GM23248 (cell line): ENCODE data around the gene DMKN. TPM values are rescaled to one million over a fixed set of nuclear protein-coding genes. Genes with fewer than 3 reads are reported as not detected.

ENCODE experiments used
- DNase-seq: peaks from one replicate; pipeline ENCODE4 v3.0.0-alpha.2; 2015
- H2AFZ ChIP-seq: fragments of 200-600 bp; sonication (generic); 2 replicates; pipeline ENCODE4 v1.6.1; 2016; ENCODE audit warnings: antibody characterized with exemption
- H3F3A ChIP-seq: fragments of 200-600 bp; sonication (generic); 2 replicates; pipeline ENCODE4 v1.6.1; 2016; ENCODE audit warnings: mild to moderate bottlenecking, antibody characterized with exemption, mixed run types; ENCODE audit not compliant: insufficient read depth
- H3K27ac ChIP-seq: fragments of 200-600 bp; sonication (generic); 2 replicates; pipeline ENCODE4 v1.5.1; 2016; ENCODE audit warnings: mild to moderate bottlenecking
- H3K27me3 ChIP-seq: fragments of 200-600 bp; sonication (generic); replicated peaks from 2 replicates; pipeline ENCODE4 v1.6.1; 2016; ENCODE audit warnings: mild to moderate bottlenecking; ENCODE audit not compliant: insufficient read depth
- H3K36me3 ChIP-seq: fragments of 200-600 bp; sonication (generic); 2 replicates; pipeline ENCODE4 v1.6.1; 2016; ENCODE audit warnings: low read depth, mild to moderate bottlenecking
- H3K4me1 ChIP-seq: fragments of 200-600 bp; sonication (generic); 2 replicates; pipeline ENCODE4 v1.6.1; 2016; ENCODE audit warnings: mild to moderate bottlenecking; ENCODE audit not compliant: insufficient read depth
- H3K4me2 ChIP-seq: fragments of 200-600 bp; sonication (generic); one replicate; pipeline ENCODE4 v1.6.1; 2016; ENCODE audit warnings: mild to moderate bottlenecking; ENCODE audit not compliant: unreplicated experiment
- H3K4me3 ChIP-seq: fragments of 200-600 bp; sonication (generic); 2 replicates; pipeline ENCODE4 v1.5.1; 2016; ENCODE audit warnings: mild to moderate bottlenecking
- H3K79me2 ChIP-seq: fragments of 200-600 bp; sonication (generic); 2 replicates; pipeline ENCODE4 v1.6.1; 2016; ENCODE audit warnings: mild to moderate bottlenecking; ENCODE audit not compliant: insufficient read depth
- H3K9ac ChIP-seq: fragments of 200-600 bp; sonication (generic); 2 replicates; pipeline ENCODE4 v1.6.1; 2016; ENCODE audit warnings: mild to moderate bottlenecking
- H3K9me2 ChIP-seq: fragments of 200-600 bp; sonication (generic); 2 replicates; pipeline ENCODE4 v1.6.1; 2016; ENCODE audit warnings: mixed run types, mild to moderate bottlenecking, moderate library complexity; ENCODE audit not compliant: insufficient read depth
- H3K9me3 ChIP-seq: fragments of 200-600 bp; sonication (generic); one replicate; pipeline ENCODE4 v1.6.1; 2017; ENCODE audit warnings: low read depth
- H4K20me1 ChIP-seq: fragments of 200-600 bp; sonication (generic); 2 replicates; pipeline ENCODE4 v1.6.0; 2016; ENCODE audit not compliant: insufficient read depth
- EZH2 ChIP-seq: fragments of 200-600 bp; sonication (generic); IDR thresholded peaks from 2 replicates; pipeline ENCODE4 v1.6.1; 2018; ENCODE audit warnings: antibody characterized with exemption, mild to moderate bottlenecking; ENCODE audit not compliant: insufficient read depth, poor library complexity, severe bottlenecking
- EZH2phosphoT487 ChIP-seq: fragments of 200-600 bp; sonication (generic); IDR thresholded peaks from 2 replicates; pipeline ENCODE4 v1.6.1; 2018; ENCODE audit warnings: antibody characterized with exemption, moderate library complexity, mild to moderate bottlenecking, low read depth; ENCODE audit not compliant: insufficient read depth
- WGBS, 2 experiments: methylation state at CpG; one replicate each; pipeline ENCODE4 v1.1.6; 2015 to 2017; ENCODE audit warnings: low lambda C conversion rate in 2 of 2, low coverage in 1 of 2; ENCODE audit errors: missing lambda C conversion rate in 2 of 2; 5-methylcytosine and 5-hydroxymethylcytosine counted together
- in situ Hi-C: fragments of 300-500 bp; cut with MboI; formaldehyde crosslinking; loops from 2 replicates; pipeline ENCODE4 v1.15.0; 2020
- polyA plus RNA-seq: library from polyadenylated mRNA; unstranded; fragments of >200 nt; fragmentation: Nextera tagmentation; extraction: Ambion mirVana; gene quantifications from 2 replicates; pipeline ENCODE4 v1.2.1, GENCODE V29; 2016
- total RNA-seq: library from RNA; depleted of rRNA; stranded (reverse); fragments of >200 nt; shearing (Covaris generic); gene quantifications from 2 replicates; pipeline ENCODE4 v1.2.3, GENCODE V29; 2014

Gene DMKN
- total and polyA plus RNA-seq, 2 experiments from 2014 or later = 25.4 to 34.5 TPM

DNA sequence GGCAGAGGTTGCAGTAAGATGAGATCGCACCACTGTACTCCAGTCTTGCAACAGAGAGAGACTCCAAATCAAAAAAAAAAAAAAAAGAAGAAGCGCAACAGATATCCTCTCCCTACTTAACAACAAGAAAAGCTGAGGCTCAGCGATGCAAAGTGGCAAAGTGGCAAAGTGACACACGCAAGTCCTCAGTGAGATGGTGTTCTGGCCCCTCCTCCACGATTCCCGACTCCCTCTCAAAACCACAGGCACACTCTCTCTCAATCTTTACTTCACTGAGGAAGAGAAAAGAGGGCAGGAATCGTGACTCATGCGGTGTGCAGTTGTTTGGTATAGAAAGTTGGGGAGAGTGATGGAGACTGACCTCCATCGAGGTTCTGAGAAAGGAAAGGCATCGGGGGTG, 52.8 kb downstream of the DMKN start:
- 78 to 79% methylated on average over 10 of the region's 10 CpGs for WGBS, 2 experiments
- no peaks in the 10 kb centered on the region for H3K9me2 ChIP-seq
- H3K9me3 ChIP-seq = no peaks in the 10 kb centered on the region
- no peak for TF ChIP-seq EZH2
- TF ChIP-seq EZH2phosphoT487 = no peak
- no peaks in the 10 kb centered on the region for H4K20me1 ChIP-seq
- no peak for DNase-seq
- H3K36me3 ChIP-seq = no peaks in the 10 kb centered on the region
- no peak overlapping the region for H3K4me3 ChIP-seq
- H3K27me3 ChIP-seq = peaks cover 8% of the 10 kb centered on the region
- no peaks in the 10 kb centered on the region for H3K79me2 ChIP-seq
- H2AFZ ChIP-seq = no peak overlapping the region
- H3K4me1 ChIP-seq = no peaks in the 10 kb centered on the region
- no peak overlapping the region for H3K9ac ChIP-seq
- no peak overlapping the region for H3K4me2 ChIP-seq
- H3K27ac ChIP-seq = no peak overlapping the region
- no peaks in the 10 kb centered on the region for H3F3A ChIP-seq
- in situ Hi-C loops = no loop called here

DNA sequence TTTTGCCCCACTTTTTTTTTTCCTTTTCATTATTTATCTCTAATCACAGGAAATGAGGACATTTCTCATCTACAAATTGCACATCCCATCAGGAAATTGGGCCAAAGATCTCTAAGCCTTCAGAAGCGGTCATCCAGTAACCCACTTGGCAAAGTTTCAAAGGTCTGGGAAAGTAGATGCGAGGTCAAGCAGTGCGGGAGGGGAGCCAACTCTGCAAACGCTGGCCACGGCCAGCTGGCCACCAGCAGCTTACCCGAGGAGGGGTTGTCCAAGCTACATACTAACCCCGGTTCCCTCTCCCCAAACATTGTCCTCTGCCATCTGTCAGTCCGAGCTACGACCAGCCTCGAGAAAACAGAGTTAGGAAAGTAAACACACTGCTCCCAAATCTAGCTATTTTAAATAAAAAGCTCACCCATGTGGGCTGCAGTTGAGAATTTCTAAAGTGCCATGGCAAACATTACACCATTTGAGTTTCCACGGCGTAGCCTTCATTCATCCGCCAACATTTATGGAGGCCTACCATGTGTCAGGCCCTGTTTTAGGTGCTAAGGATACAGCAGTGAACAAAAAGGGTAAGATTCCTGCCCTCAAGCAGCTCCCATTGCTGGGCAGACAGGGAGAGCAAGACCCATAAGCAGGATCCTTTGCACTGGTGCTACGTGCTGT, 53.9 kb downstream of the DMKN start:
- no peaks in the 10 kb centered on the region for H4K20me1 ChIP-seq
- no peaks in the 10 kb centered on the region for H3F3A ChIP-seq
- no peaks in the 10 kb centered on the region for H3K79me2 ChIP-seq
- H3K4me1 ChIP-seq = no peaks in the 10 kb centered on the region
- TF ChIP-seq EZH2phosphoT487 (no peak), EZH2 (no peak)
- WGBS, 2 experiments = 56 to 61% methylated on average over 14 of the region's 14 CpGs
- no peak for DNase-seq
- no peaks in the 10 kb centered on the region for H3K9me3 ChIP-seq
- H3K27ac ChIP-seq = no peak overlapping the region
- no peaks in the 10 kb centered on the region for H3K9me2 ChIP-seq
- H3K9ac ChIP-seq = no peak overlapping the region
- H3K27me3 ChIP-seq = no peaks in the 10 kb centered on the region
- H3K4me3 ChIP-seq = no peak overlapping the region
- no peak overlapping the region for H2AFZ ChIP-seq
- in situ Hi-C loops = no loop called here
- no peak overlapping the region for H3K4me2 ChIP-seq
- H3K36me3 ChIP-seq = no peaks in the 10 kb centered on the region

DNA sequence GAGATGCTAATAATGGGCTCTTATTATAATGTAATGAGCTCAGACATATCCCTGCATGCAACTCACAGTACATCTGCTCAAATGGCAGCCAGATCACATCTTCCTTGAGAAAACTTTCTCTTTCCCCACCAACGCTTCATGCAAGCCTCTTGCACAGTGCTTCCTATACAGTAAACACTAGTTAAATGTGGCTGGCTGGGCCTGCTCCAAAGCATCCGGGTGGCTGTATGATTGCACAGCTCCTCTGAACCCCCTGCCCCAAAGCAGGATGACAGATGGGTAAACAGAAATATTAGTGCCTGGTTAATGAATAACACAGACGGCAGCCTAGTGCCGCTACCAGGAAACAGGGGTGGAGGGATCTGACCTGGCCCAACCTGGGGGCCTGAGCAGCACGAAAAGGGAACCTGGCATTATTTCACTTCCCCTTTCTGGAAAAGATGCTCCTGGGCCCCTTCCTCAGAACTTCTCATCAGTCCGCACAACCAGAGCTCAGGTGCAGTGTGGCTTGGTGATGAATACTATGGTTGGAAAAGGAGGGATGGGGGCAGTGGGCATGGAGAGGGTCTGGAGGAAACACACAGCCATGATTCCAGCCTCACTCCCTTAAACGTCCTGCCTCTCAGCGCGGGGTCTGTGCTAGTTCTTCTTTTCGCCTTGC, 54.6 kb downstream of the DMKN start:
- Histone ChIP-seq H3K4me3 (no peak overlapping the region), H3K79me2 (no peaks in the 10 kb centered on the region), H3K4me2 (no peak overlapping the region), H3K27me3 (no peaks in the 10 kb centered on the region), H3K9me2 (no peaks in the 10 kb centered on the region), H4K20me1 (no peaks in the 10 kb centered on the region), H3K9me3 (no peaks in the 10 kb centered on the region), H3F3A (no peaks in the 10 kb centered on the region), H3K36me3 (no peaks in the 10 kb centered on the region), H3K27ac (no peak overlapping the region), H3K9ac (no peak overlapping the region), H3K4me1 (no peaks in the 10 kb centered on the region), H2AFZ (no peak overlapping the region)
- no peak for TF ChIP-seq EZH2phosphoT487
- no peak for TF ChIP-seq EZH2
- no peak for DNase-seq
- WGBS, 2 experiments = 39 to 44% methylated on average over 10 of the region's 10 CpGs
- in situ Hi-C loops = no loop called here

GRCh38 chr19:35458192-35458591, 55.3 kb downstream of the DMKN start:
- no peaks in the 10 kb centered on the region for H3K9me3 ChIP-seq
- no peaks in the 10 kb centered on the region for H3K9me2 ChIP-seq
- no peak for DNase-seq
- H3K4me2 ChIP-seq = no peak overlapping the region
- no peaks in the 10 kb centered on the region for H3K4me1 ChIP-seq
- in situ Hi-C loops = no loop called here
- no peaks in the 10 kb centered on the region for H4K20me1 ChIP-seq
- 17 to 28% methylated on average over 1 of the region's 1 CpG for WGBS, 2 experiments
- no peak overlapping the region for H2AFZ ChIP-seq
- TF ChIP-seq EZH2 = no peak
- TF ChIP-seq EZH2phosphoT487 = no peak
- no peaks in the 10 kb centered on the region for H3F3A ChIP-seq
- H3K4me3 ChIP-seq = no peak overlapping the region
- H3K27me3 ChIP-seq = peaks cover 6% of the 10 kb centered on the region; the same call in 1 of the 2 replicates
- no peaks in the 10 kb centered on the region for H3K79me2 ChIP-seq
- H3K36me3 ChIP-seq = no peaks in the 10 kb centered on the region
- no peak overlapping the region for H3K27ac ChIP-seq
- H3K9ac ChIP-seq = no peak overlapping the region
